BJ (cell line): ENCODE data around the gene MGMT. TPM values are rescaled to one million over a fixed set of nuclear protein-coding genes. Genes with fewer than 3 reads are reported as not detected.

Source experiments
- CTCF ChIA-PET: fragments of 350-600 bp; formaldehyde crosslinking; extraction: SDS; loops from one replicate; lab custom pipeline; 2021; ENCODE audit warnings: antibody characterized with exemption, inconsistent platforms; lab: Yijun Ruan, JAX
- POLR2A ChIA-PET: fragments of 300-600 bp; sonication (Branson Sonifier 250); formaldehyde crosslinking; extraction: SDS; loops from one replicate; lab custom pipeline; 2021; ENCODE audit warnings: antibody characterized with exemption; lab: Charles Lee
- DNase-seq: peaks from one replicate; pipeline ENCODE4 v3.0.0-alpha.2; 2011; ENCODE audit warnings: low read depth
- H3K27me3 ChIP-seq: 2 replicates; pipeline ENCODE4 v1.6.0; 2011; ENCODE audit warnings: low read length; ENCODE audit not compliant: control insufficient read depth, insufficient read depth
- H3K36me3 ChIP-seq: 2 replicates; pipeline ENCODE4 v1.5.1; 2011; ENCODE audit warnings: low read length; ENCODE audit not compliant: control insufficient read depth, insufficient read depth
- H3K4me3 ChIP-seq: 2 replicates; pipeline ENCODE4 v1.5.1; 2011; ENCODE audit warnings: low read depth, mild to moderate bottlenecking, control low read depth, low read length
- polyA plus RNA-seq: library from polyadenylated mRNA; depleted of rRNA; stranded (reverse); fragments of >200 nt; gene quantifications from 2 replicates; pipeline ENCODE4 v1.2.3, GENCODE V29; 2011
- TF ChIP-seq, protein P1 (sequence below): IDR thresholded peaks from 2 replicates; pipeline ENCODE4 v1.5.1; 2011; ENCODE audit warnings: low read depth, mild to moderate bottlenecking, control low read depth, inconsistent platforms, low read length, moderate library complexity; ENCODE audit not compliant: insufficient read depth

The MGMT gene
- polyA plus RNA-seq, 1 experiment = 21.0 TPM

DNA sequence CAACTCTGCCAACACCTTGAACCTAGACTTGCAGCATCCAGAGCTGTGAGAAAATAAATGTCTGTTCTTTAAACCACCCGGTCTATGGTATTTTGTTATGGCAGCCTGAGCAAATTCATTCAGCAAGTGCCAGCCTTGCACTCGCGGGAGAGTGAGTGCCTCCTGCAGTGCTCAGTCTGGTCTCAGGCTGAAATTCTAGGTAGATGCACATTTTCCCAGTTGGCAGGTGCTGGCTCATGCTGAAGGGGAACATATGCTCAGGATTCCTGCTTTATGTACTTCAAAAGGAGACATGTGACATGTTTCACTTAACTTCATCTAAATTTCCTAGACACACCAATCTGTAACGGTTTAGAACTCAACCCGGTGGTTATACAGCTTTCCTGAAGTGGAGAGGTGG, 170.8 kb downstream of the MGMT start:
- Histone ChIP-seq H3K4me3 (no peak overlapping the region), H3K27me3 (no peaks in the 10 kb centered on the region), H3K36me3 (0 out of 2 replicates have a peak, but pooled peaks cover 2% of the 10 kb centered on the region)
- ChIA-PET POLR2A (no interaction called here), CTCF (no interaction called here)
- TF ChIP-seq, protein P1, sequence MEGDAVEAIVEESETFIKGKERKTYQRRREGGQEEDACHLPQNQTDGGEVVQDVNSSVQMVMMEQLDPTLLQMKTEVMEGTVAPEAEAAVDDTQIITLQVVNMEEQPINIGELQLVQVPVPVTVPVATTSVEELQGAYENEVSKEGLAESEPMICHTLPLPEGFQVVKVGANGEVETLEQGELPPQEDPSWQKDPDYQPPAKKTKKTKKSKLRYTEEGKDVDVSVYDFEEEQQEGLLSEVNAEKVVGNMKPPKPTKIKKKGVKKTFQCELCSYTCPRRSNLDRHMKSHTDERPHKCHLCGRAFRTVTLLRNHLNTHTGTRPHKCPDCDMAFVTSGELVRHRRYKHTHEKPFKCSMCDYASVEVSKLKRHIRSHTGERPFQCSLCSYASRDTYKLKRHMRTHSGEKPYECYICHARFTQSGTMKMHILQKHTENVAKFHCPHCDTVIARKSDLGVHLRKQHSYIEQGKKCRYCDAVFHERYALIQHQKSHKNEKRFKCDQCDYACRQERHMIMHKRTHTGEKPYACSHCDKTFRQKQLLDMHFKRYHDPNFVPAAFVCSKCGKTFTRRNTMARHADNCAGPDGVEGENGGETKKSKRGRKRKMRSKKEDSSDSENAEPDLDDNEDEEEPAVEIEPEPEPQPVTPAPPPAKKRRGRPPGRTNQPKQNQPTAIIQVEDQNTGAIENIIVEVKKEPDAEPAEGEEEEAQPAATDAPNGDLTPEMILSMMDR = no peak
- no peak for DNase-seq

DNA sequence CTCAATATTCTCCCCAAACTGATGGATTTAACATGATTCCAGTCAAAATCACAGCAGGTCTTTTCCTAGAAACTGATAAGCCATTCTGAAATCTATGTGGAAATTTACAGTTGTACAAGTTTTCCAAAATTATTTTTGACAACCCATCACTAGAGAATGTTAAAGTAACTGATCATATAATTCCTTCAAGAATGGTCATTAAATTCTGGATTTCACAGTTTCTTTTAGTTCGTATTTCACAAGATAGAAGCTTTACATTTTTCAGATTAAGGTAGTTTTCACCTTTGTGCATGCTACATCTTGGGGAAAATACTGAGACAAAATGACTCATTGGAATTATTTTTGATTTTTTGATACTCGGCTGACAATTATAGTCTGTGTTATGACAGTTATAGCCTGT, 174.3 kb downstream of the MGMT start:
- no peaks in the 10 kb centered on the region for H3K27me3 ChIP-seq
- TF ChIP-seq, protein P1 = no peak
- CTCF ChIA-PET = no interaction called here

DNA sequence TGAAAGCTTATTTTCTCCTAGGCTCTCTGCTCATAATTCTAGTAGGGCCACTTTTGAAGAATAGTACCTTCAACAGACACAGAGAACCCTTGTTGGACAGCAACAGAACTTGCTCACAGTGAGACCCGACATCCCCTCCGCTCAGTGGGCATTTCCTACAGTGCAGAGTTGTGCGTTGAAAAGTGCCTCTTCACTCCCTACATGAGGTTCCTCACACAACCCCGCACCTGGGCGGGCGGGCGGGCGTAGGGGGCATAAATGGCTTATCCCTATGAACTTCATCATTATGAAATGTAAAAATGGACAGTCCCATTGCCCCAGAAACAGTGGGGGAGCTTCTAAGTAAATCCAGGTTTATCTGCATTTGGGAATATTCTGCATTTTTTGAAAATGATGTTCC, 174.9 kb downstream of the MGMT start:
- TF ChIP-seq, protein P1 = no peak
- ChIA-PET POLR2A (no interaction called here), CTCF (no interaction called here)
- Histone ChIP-seq H3K4me3 (no peak overlapping the region), H3K27me3 (no peaks in the 10 kb centered on the region), H3K36me3 (0 out of 2 replicates have a peak, but pooled peaks cover 4% of the 10 kb centered on the region)
- DNase-seq = no peak

More for the DNA sequence above, 174.3 kb downstream of the MGMT start:
- no peak for DNase-seq
- POLR2A ChIA-PET = no interaction called here
- Histone ChIP-seq H3K36me3 (0 out of 2 replicates have a peak, but pooled peaks cover 4% of the 10 kb centered on the region), H3K4me3 (no peak overlapping the region)

DNA sequence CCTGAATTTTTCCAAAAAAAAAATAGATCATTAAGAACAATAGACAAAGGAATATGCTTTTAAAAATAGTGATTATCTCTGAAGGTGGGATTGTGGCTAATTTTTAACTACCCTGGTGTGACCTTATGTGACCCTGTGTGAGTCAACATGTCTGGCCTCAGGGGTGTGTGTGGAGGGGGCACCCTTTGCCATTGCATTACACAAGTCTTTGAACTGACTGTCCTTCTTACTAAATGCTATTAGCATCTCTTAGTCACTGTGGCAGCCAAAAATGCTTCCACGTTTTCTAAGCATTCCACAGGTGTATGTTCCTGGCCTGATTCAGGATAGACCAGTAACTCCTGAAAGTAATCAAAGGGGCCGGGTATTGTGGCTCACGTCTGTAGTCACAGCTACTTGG, 175.4 kb downstream of the MGMT start:
- DNase-seq = no peak
- 0 out of 2 replicates have a peak, but pooled peaks cover 4% of the 10 kb centered on the region for H3K36me3 ChIP-seq
- TF ChIP-seq, protein P1 = no peak
- ChIA-PET POLR2A (no interaction called here), CTCF (no interaction called here)
- no peak overlapping the region for H3K4me3 ChIP-seq
- no peaks in the 10 kb centered on the region for H3K27me3 ChIP-seq

DNA sequence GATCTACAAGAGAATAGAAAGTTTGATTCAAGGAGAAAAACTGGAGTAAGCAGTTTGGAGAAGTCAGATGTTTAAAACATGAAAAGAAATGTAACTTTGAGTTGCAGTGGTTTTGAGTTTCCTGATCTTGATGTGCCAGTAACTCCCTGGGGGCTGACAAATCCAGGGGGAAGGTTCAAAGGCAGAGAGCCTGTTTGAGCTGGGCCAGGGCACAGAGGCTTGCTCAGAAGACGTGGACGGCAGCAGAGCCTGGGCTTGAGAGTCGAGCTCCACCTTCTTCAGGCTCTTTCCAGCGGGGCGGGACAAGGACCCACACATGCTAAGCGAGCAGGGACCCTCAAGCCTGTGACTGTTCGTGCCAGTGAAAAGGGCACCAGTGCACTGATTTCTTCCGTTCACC, 176.2 kb downstream of the MGMT start:
- no peak for DNase-seq
- H3K4me3 ChIP-seq = no peak overlapping the region
- CTCF ChIA-PET = no interaction called here

More for the DNA sequence above, 176.2 kb downstream of the MGMT start:
- POLR2A ChIA-PET = no interaction called here
- Histone ChIP-seq H3K27me3 (no peaks in the 10 kb centered on the region), H3K36me3 (0 out of 2 replicates have a peak, but pooled peaks cover 1% of the 10 kb centered on the region)
- TF ChIP-seq, protein P1 = no peak
